Ascending aorta (tissue), 2 donors: ENCODE results near the gene PBX4. TPM values are rescaled to one million over a fixed set of nuclear protein-coding genes. Genes with fewer than 3 reads are reported as not detected.

Source experiments
- DNase-seq, 2 donors: peaks; one replicate each; pipeline ENCODE4 v3.0.0-alpha.2; 2019; ENCODE audit warnings: low spot score in 2 of 2
- H3K27ac ChIP-seq, 2 donors: fragments of 200-600 bp; sonication (generic); one replicate each; pipeline ENCODE4 v1.5.1; 2016 to 2017; ENCODE audit warnings: mild to moderate bottlenecking in 1 of 2
- H3K27me3 ChIP-seq: fragments of 200-600 bp; sonication (generic); one replicate; pipeline ENCODE4 v1.5.1; 2017
- H3K36me3 ChIP-seq, 2 donors: fragments of 200-600 bp; sonication (generic); one replicate each; pipeline ENCODE4 v1.5.1; 2016
- H3K4me1 ChIP-seq, 2 donors: fragments of 200-600 bp; sonication (generic); one replicate each; pipeline ENCODE4 v1.5.1; 2016 to 2017; ENCODE audit warnings: mild to moderate bottlenecking in 1 of 2
- H3K4me3 ChIP-seq, 2 donors: fragments of 200-600 bp; sonication (generic); one replicate each; pipeline ENCODE4 v1.5.1; 2016 to 2017; ENCODE audit warnings: mild to moderate bottlenecking in 1 of 2
- H3K9me3 ChIP-seq, 2 donors: fragments of 200-600 bp; sonication (generic); one replicate each; pipeline ENCODE4 v1.5.1; 2016
- CTCF ChIP-seq, 3 experiments: fragments of 200-600 bp in 2 of 3; fragments of 450-650 bp in 1 of 3; sonication (generic) in 2 of 3; IDR thresholded peaks; one replicate each; pipeline ENCODE4 v1.5.1; 2016 to 2019; ENCODE audit warnings: antibody characterized with exemption in 3 of 3, mild to moderate bottlenecking in 1 of 3, moderate library complexity in 1 of 3
- intact Hi-C: fragments of 100-400 bp; cut with DNase I; formaldehyde crosslinking; loops from one replicate; pipeline ENCODE4 v1.15.1; 2023
- total RNA-seq: library from RNA; depleted of rRNA; stranded (reverse); fragments of >200 nt; gene quantifications from one replicate; pipeline ENCODE4 v1.1.0, GENCODE V29; 2016

Gene PBX4
- total RNA-seq, 1 donor from 2014 or later: not detected

GRCh38 chr19:19551853-19552192, 66.7 kb downstream of the PBX4 start:
- no peaks in the 10 kb centered on the region for H3K9me3 ChIP-seq
- DNase-seq: no peak
- no peaks in the 10 kb centered on the region for H3K36me3 ChIP-seq
- no peak overlapping the region for H3K27ac ChIP-seq
- intact Hi-C loops: no loop called here
- H3K4me1 ChIP-seq: no peaks in the 10 kb centered on the region
- H3K4me3 ChIP-seq: no peak overlapping the region
- H3K27me3 ChIP-seq: no peaks in the 10 kb centered on the region
- TF ChIP-seq CTCF (IDR thresholded peaks at IDR 0.05): no peak

- no peaks in the 10 kb centered on the region for H3K4me1 ChIP-seq
- no peak overlapping the region for H3K27ac ChIP-seq
- intact Hi-C loops: no loop called here
- no peaks in the 10 kb centered on the region for H3K27me3 ChIP-seq
- no peak overlapping the region for H3K4me3 ChIP-seq
- TF ChIP-seq CTCF (IDR thresholded peaks at IDR 0.05): no peak
- no peaks in the 10 kb centered on the region for H3K9me3 ChIP-seq
- H3K36me3 ChIP-seq: no peaks in the 10 kb centered on the region
- DNase-seq: no peak
Observed at GRCh38 chr19:19550972-19551852, 67.3 kb downstream of the PBX4 start.

GRCh38 chr19:19550485-19550929, 68.0 kb downstream of the PBX4 start:
- Histone ChIP-seq H3K27me3 (no peaks in the 10 kb centered on the region), H3K4me1 (no peaks in the 10 kb centered on the region), H3K9me3 (no peaks in the 10 kb centered on the region), H3K4me3 (no peak overlapping the region), H3K27ac (no peak overlapping the region), H3K36me3 (no peaks in the 10 kb centered on the region)
- no peak for DNase-seq
- intact Hi-C loops: no loop called here
- no peak for TF ChIP-seq CTCF (IDR thresholded peaks at IDR 0.05)

GRCh38 chr19:19549804-19550464, 68.6 kb downstream of the PBX4 start:
- Histone ChIP-seq H3K4me1 (no peaks in the 10 kb centered on the region), H3K36me3 (no peaks in the 10 kb centered on the region), H3K9me3 (no peaks in the 10 kb centered on the region), H3K27me3 (no peaks in the 10 kb centered on the region), H3K4me3 (no peak overlapping the region), H3K27ac (no peak overlapping the region)
- intact Hi-C loops: no loop called here
- no peak for DNase-seq
- no peak for TF ChIP-seq CTCF (IDR thresholded peaks at IDR 0.05)

- H3K4me1 ChIP-seq: no peaks in the 10 kb centered on the region
- H3K9me3 ChIP-seq: no peaks in the 10 kb centered on the region
- no peak overlapping the region for H3K4me3 ChIP-seq
- H3K27me3 ChIP-seq: no peaks in the 10 kb centered on the region
- no peak overlapping the region for H3K27ac ChIP-seq
- no peak for DNase-seq
- no peaks in the 10 kb centered on the region for H3K36me3 ChIP-seq
- intact Hi-C loops: no loop called here
- TF ChIP-seq CTCF (IDR thresholded peaks at IDR 0.05): no peak
Observed at GRCh38 chr19:19548915-19549759, 69.3 kb downstream of the PBX4 start.
